Esophagus muscularis mucosa (tissue), 4 donors: Measurements from ENCODE around the gene SMOC1.

Experiments
- CTCF ChIP-seq, 3 experiments: fragments of 200-600 bp in 2 of 3; fragments of 450-650 bp in 1 of 3; sonication (generic) in 2 of 3; IDR thresholded peaks; one replicate each; pipeline ENCODE4 v1.5.1; 2017 to 2019; ENCODE audit warnings: antibody characterized with exemption in 3 of 3, mild to moderate bottlenecking in 2 of 3, moderate library complexity in 1 of 3
- EP300 ChIP-seq: sonication (generic); formaldehyde crosslinking; IDR thresholded peaks from one replicate; pipeline ENCODE4 v1.6.1; 2017; ENCODE audit warnings: antibody characterized with exemption
- POLR2A ChIP-seq: fragments of 450-650 bp; IDR thresholded peaks from one replicate; pipeline ENCODE4 v1.6.1; 2017; ENCODE audit warnings: antibody characterized with exemption, moderate library complexity, mild to moderate bottlenecking, low read depth
- POLR2AphosphoS5 ChIP-seq, 2 donors: sonication (generic); formaldehyde crosslinking; IDR thresholded peaks; one replicate each; pipeline ENCODE4 v1.6.1; 2017; ENCODE audit warnings: antibody characterized with exemption in 2 of 2

GRCh38 chr14:70033116-70033515 lies 153.9 kb downstream of the SMOC1 start:
- no peak for TF ChIP-seq CTCF (IDR thresholded peaks at IDR 0.05)
- no peak for TF ChIP-seq POLR2A
- no peak for TF ChIP-seq EP300
- no peak for TF ChIP-seq POLR2AphosphoS5 (IDR thresholded peaks at IDR 0.05)
